ENCODE data around the gene PHLPP1. TPM values are rescaled to one million over a fixed set of nuclear protein-coding genes. Genes with fewer than 3 reads are reported as not detected.

PHLPP1 gene
- total and polyA plus RNA-seq, 2 of the 4 experiments (the other 2 are of a cell fraction) = 3.3 to 3.6 TPM

DNA sequence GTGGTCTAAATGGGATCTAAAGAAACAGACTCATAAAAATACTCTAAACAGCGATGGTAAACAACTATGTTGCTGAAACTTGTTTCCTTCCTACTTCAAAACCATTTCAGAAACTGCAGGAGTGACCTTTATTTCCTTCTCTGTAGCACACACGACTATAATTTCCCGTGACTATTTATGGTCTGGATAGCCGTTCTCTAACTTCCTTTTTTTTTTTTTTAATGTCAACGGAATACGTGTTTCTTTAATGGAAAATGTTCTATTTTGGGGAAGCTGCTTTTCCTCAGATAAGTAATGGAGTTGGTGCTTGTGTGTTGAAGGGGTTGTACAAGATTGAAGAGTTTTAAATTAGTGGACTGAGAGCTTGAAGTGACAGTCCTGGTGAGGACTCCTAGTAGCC lies 224.1 kb downstream of the PHLPP1 start:
- POLR2A ChIA-PET (ENCODE audit: unreplicated experiment) = no interaction called here
- BruUV-seq (replicated peaks) = no TSS peak

More for the DNA sequence above, 224.1 kb downstream of the PHLPP1 start:
- Histone ChIP-seq H3K4me2 (ENCODE audit: low read depth, low read length) (no peak overlapping the region), H3K9me1 (ENCODE audit: insufficient read depth, low read length) (0 out of 2 replicates have a peak, but pooled peaks cover 2% of the 10 kb centered on the region), H2AK5ac (ENCODE audit: low read depth, low read length) (no peak overlapping the region), H3K27me3 (ENCODE audit: control insufficient read depth, insufficient read depth, low read length) (no peaks in the 10 kb centered on the region), H2BK15ac (ENCODE audit: low read depth, low read length) (no peak overlapping the region), H3K27ac (ENCODE audit: insufficient read depth, low read length) (no peak overlapping the region), H2AK9ac (replicated peaks; ENCODE audit: low read depth, low read length, poor library complexity) (no peak overlapping the region), H4K8ac (ENCODE audit: low read depth in 2 of 2, low read length in 2 of 2) (no peak overlapping the region), H3K4me1 (ENCODE audit: control insufficient read depth, insufficient read depth, low read length) (0 out of 2 replicates have a peak, but pooled peaks cover 4% of the 10 kb centered on the region), H3K9me3 (ENCODE audit: control insufficient read depth, insufficient read depth, low read length) (no peaks in the 10 kb centered on the region), H3K14ac (replicated peaks; ENCODE audit: low read depth, low read length) (no peak overlapping the region), H2BK20ac (ENCODE audit: low read depth, low read length) (no peak overlapping the region), H3K79me1 (ENCODE audit: low read depth in 1 of 2, low read length in 2 of 2) (no peaks in the 10 kb centered on the region), H2BK120ac (ENCODE audit: low read depth, low read length) (no peak overlapping the region), H3K56ac (ENCODE audit: extremely low read depth, insufficient read depth, low read length) (no peak overlapping the region), H3K23ac (ENCODE audit: low read depth, low read length) (no peak overlapping the region), H3K36me3 (ENCODE audit: control insufficient read depth, insufficient read depth, low read length) (peaks cover 1% of the 10 kb centered on the region; the same call in 1 of the 2 replicates), H3K4ac (ENCODE audit: low read depth, low read length) (no peak overlapping the region), H3K9ac (ENCODE audit: low read depth, low read length) (no peak overlapping the region), H4K20me1 (ENCODE audit: insufficient read depth, low read length) (no peaks in the 10 kb centered on the region), H4K91ac (ENCODE audit: insufficient read depth, low read depth, low read length) (no peak overlapping the region), H3K4me3 (ENCODE audit: insufficient read depth, low read depth, low read length) (no peak overlapping the region), H3K18ac (ENCODE audit: low read depth, low read length) (no peak overlapping the region), H2AFZ (replicated peaks; ENCODE audit: low read length, poor library complexity) (no peak overlapping the region), H2BK5ac (ENCODE audit: low read depth, low read length, poor library complexity, severe bottlenecking) (no peak overlapping the region), H4K5ac (ENCODE audit: low read depth, low read length) (no peak overlapping the region)
- dilution Hi-C loops (cut with HindIII; ENCODE audit: low sequenced_read_pairs, unreplicated experiment) = no loop called here
- intact Hi-C loops (cut with micrococcal nuclease) = no loop called here
- no peak for ATAC-seq (ENCODE audit: low read depth)
- in situ Hi-C loops (cut with MboI; ENCODE audit: low sequenced_read_pairs) = no loop called here
- no peak for TF ChIP-seq RCOR1 (IDR thresholded peaks at IDR 0.05; ENCODE audit: insufficient replicate concordance, low read length)
- TF ChIP-seq MXI1 (IDR thresholded peaks at IDR 0.05; ENCODE audit: borderline replicate concordance, low read depth, low read length) = no peak
- TF ChIP-seq SMC3 (IDR thresholded peaks at IDR 0.05; ENCODE audit: low read depth, low read length) = no peak
- no peak for TF ChIP-seq FOS (IDR thresholded peaks at IDR 0.05; ENCODE audit: low read depth, low read length)
- TF ChIP-seq CEBPB (IDR thresholded peaks at IDR 0.05; ENCODE audit: low read depth, low read length) = no peak
- CTCF ChIA-PET = interaction anchor here (0.5 to 0.7 kb wide), 2 partner anchors 9 to 10 kb away, joined by 3 to 4 read pairs; no protein-coding TSS in a partner anchor
- no peak for DNase-seq
- 100% methylated on average over 1 of the region's 6 CpGs; no CpG with 5 or more reads in 1 of the 2 experiments for WGBS, 2 experiments (ENCODE audit: extremely low coverage in 2 of 2, insufficient read length in 1 of 2)

Data from IMR-90 (cell line).